ENCODE results near the gene OR52E2.

OR52E2 gene

DNA sequence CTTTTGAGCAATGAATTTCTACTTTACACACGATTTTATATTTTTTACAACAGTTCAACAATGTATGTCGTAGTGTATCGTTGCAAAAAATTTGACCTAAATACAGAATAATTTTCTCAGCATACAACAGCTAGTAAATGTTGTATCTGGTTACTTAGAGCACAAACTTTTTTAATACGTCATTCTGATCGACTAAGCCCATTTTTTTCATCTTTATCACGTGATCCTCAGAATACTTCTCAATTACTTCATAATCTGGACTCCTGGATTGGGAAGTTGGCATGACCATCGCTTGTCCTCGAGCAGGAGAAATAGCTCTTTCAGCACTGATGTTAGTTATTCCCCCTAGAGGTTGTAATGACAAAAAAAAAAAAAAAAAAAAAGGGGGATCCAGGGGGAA, 48.2 kb downstream of the OR52E2 start:
- DNase-seq (ENCODE audit: low read depth in 2 of 2), result no peak
